K562 (cell line): ENCODE measurements around the gene FRMPD4. TPM values are rescaled to one million over a fixed set of nuclear protein-coding genes. Genes with fewer than 3 reads are reported as not detected.
"Not testable (repeated sequence)": the region's sequence is repeated elsewhere in the genome, so short reads cannot be mapped to it uniquely, and the experiment has no call there.

ENCODE experiments used
- ATAC-seq: fragments of 200-7000 bp; cut with Tn5 transposase; 3 replicates; pipeline ENCODE4 v1.9.1; 2020; ENCODE audit warnings: moderate library complexity
- BruUV-seq: library from RNA; stranded (reverse); fragments of 400-500 nt; replicated peaks from 2 replicates; lab custom pipeline; 2021; lab: Mats Ljungman, UMichigan
- CTCF ChIA-PET: fragments of 300-600 bp; formaldehyde crosslinking; extraction: SDS; loops from one replicate; lab custom pipeline; 2021; ENCODE audit warnings: low intra/inter-chr PET ratio; lab: Yijun Ruan, JAX
- POLR2A ChIA-PET: fragments of 300-600, 350-650 bp; sonication (Branson Sonifier 250); formaldehyde crosslinking; extraction: SDS; loops from one replicate; lab custom pipeline; 2021; ENCODE audit warnings: antibody characterized with exemption, inconsistent platforms; lab: Yijun Ruan, JAX
- DNase-seq, 4 experiments: peaks; one replicate each; pipeline versions ENCODE4 v3.0.0 to v3.0.0-alpha.2; 2011 to 2018; ENCODE audit warnings: low spot score in 3 of 4, mixed read lengths in 3 of 4; ENCODE audit errors: extremely low read depth in 1 of 4
- FAIRE-seq: peaks from 2 replicates; lab custom pipeline; 2011; peaks lifted over from hg19 to GRCh38; lab: Jason Lieb, UNC
- H2AFZ ChIP-seq: 2 replicates; pipeline ENCODE4 v1.6.0; 2011; ENCODE audit warnings: low read depth, low read length, control low read depth, inconsistent platforms
- H3K27ac ChIP-seq: fragments of 200-600 bp; 3 replicates; pipeline ENCODE4 v1.8.0; 2011; ENCODE audit warnings: low read depth, mild to moderate bottlenecking, control low read depth, inconsistent platforms, low read length, moderate library complexity, mixed read lengths; ENCODE audit errors: extremely low read depth
- H3K27me3 ChIP-seq, 2 experiments: fragments of 300-600 bp in 1 of 2; 2 replicates in 1 of 2; 3 replicates in 1 of 2; pipeline versions ENCODE4 v1.6.0 to v1.8.0; 2011; ENCODE audit warnings: inconsistent platforms in 2 of 2, low read length in 2 of 2, mild to moderate bottlenecking in 1 of 2, mixed read lengths in 1 of 2, moderate library complexity in 1 of 2; ENCODE audit not compliant: control insufficient read depth in 2 of 2, insufficient read depth in 2 of 2
- H3K36me3 ChIP-seq: fragments of 300-600 bp; 3 replicates; pipeline ENCODE4 v1.8.0; 2011; ENCODE audit warnings: mild to moderate bottlenecking, low read length, inconsistent platforms; ENCODE audit not compliant: control insufficient read depth, insufficient read depth
- H3K4me1 ChIP-seq, 2 experiments: fragments of 200-600 bp in 1 of 2; replicated peaks in 1 of 2; 2 replicates in 1 of 2; 3 replicates in 1 of 2; pipeline versions ENCODE4 v1.5.1 to v1.8.0; 2011; ENCODE audit warnings: inconsistent platforms in 2 of 2, low read length in 2 of 2, mild to moderate bottlenecking in 1 of 2, mixed read lengths in 1 of 2, moderate library complexity in 1 of 2; ENCODE audit not compliant: control insufficient read depth in 2 of 2, insufficient read depth in 2 of 2
- H3K4me2 ChIP-seq: 2 replicates; pipeline ENCODE4 v1.6.1; 2011; ENCODE audit warnings: low read length, control low read depth, inconsistent platforms, mixed read lengths; ENCODE audit not compliant: insufficient read depth
- H3K4me3 ChIP-seq: fragments of 200-600 bp; sonication (generic), shearing (Covaris generic); 2 replicates; pipeline ENCODE4 v1.5.1; 2016; ENCODE audit warnings: control low read depth, inconsistent platforms
- H3K79me2 ChIP-seq: fragments of 200-600 bp; 3 replicates; pipeline ENCODE4 v1.8.0; 2011; ENCODE audit warnings: low read length, inconsistent platforms; ENCODE audit not compliant: control insufficient read depth, insufficient read depth
- H3K9ac ChIP-seq, 2 experiments: 2 replicates each; pipeline versions ENCODE4 v1.6.0 to v1.6.1; 2011; ENCODE audit warnings: low read depth in 2 of 2, low read length in 2 of 2, control low read depth in 1 of 2, inconsistent platforms in 1 of 2, mild to moderate bottlenecking in 1 of 2, mixed read lengths in 1 of 2; ENCODE audit not compliant: insufficient read depth in 1 of 2
- H3K9me1 ChIP-seq: one replicate; pipeline ENCODE4 v1.6.0; 2011; ENCODE audit warnings: inconsistent platforms, mild to moderate bottlenecking, low read length, moderate library complexity; ENCODE audit not compliant: control insufficient read depth, insufficient read depth
- H3K9me3 ChIP-seq: replicated peaks from 2 replicates; pipeline ENCODE4 v1.5.1; 2011; ENCODE audit warnings: low read depth, low read length, inconsistent platforms; ENCODE audit not compliant: control insufficient read depth, insufficient read depth
- H4K20me1 ChIP-seq: replicated peaks from 2 replicates; pipeline ENCODE4 v1.6.1; 2011; ENCODE audit warnings: low read length, inconsistent platforms, mixed read lengths; ENCODE audit not compliant: control insufficient read depth, insufficient read depth
- BACH1 ChIP-seq: fragments of 200-800 bp; sonication (Bioruptor generic); IDR thresholded peaks from 2 replicates; pipeline ENCODE4 v1.6.1; 2016; ENCODE audit warnings: missing genetic modification characterization, missing compliant biosample characterization
- HOMEZ ChIP-seq: fragments of 250-450 bp; sonication (Bioruptor Pico); IDR thresholded peaks from 2 replicates; pipeline ENCODE4 v1.4.0; 2020; ENCODE audit warnings: mild to moderate bottlenecking, moderate library complexity
- MEIS2 ChIP-seq: fragments of 450-650 bp; IDR thresholded peaks from 2 replicates; pipeline ENCODE4 v1.6.1; 2014; ENCODE audit warnings: mild to moderate bottlenecking; ENCODE audit not compliant: partially characterized antibody
- PYGO2 ChIP-seq: fragments of 450-650 bp; IDR thresholded peaks from 2 replicates; pipeline ENCODE4 v1.6.1; 2016; ENCODE audit warnings: mild to moderate bottlenecking, missing genetic modification characterization, moderate library complexity, missing compliant biosample characterization
- RFX7 ChIP-seq: fragments of 250-450 bp; sonication (Bioruptor Pico); IDR thresholded peaks from 2 replicates; pipeline ENCODE4 v1.5.1; 2021; ENCODE audit warnings: mild to moderate bottlenecking
- SFPQ ChIP-seq: fragments of 200-400 bp; formaldehyde crosslinking; IDR thresholded peaks from 2 replicates; pipeline ENCODE4 v1.6.1; 2017; ENCODE audit warnings: mild to moderate bottlenecking, low read depth, low read length, moderate library complexity
- SRSF9 ChIP-seq: fragments of 200-400 bp; formaldehyde crosslinking; IDR thresholded peaks from 2 replicates; pipeline ENCODE4 v1.6.1; 2017; ENCODE audit warnings: low read depth, low read length, borderline replicate concordance
- ZFP30 ChIP-seq: fragments of 250-450 bp; sonication (Bioruptor Pico); IDR thresholded peaks from 2 replicates; pipeline ENCODE4 v1.8.0; 2022; ENCODE audit warnings: moderate library complexity, mild to moderate bottlenecking, inconsistent platforms, borderline replicate concordance
- ZKSCAN1 ChIP-seq: fragments of 150-350 bp; IDR thresholded peaks from 2 replicates; pipeline ENCODE4 v1.6.1; 2016; ENCODE audit warnings: low read depth, low read length
- ZNF436 ChIP-seq: fragments of 250-450, 450-650 bp; sonication (Bioruptor Pico); formaldehyde crosslinking; IDR thresholded peaks from 2 replicates; pipeline ENCODE4 v1.7.0; 2020; ENCODE audit warnings: mild to moderate bottlenecking
- WGBS: fragments of 100-300 bp; shearing (Covaris generic); methylation state at CpG from one replicate; pipeline ENCODE4 v1.1.6; 2016; ENCODE audit warnings: low coverage, mixed read lengths; ENCODE audit not compliant: insufficient coverage; ENCODE audit errors: missing lambda C conversion rate; 5-methylcytosine and 5-hydroxymethylcytosine counted together
- in situ Hi-C: fragments of 300-500 bp; cut with MboI; formaldehyde crosslinking; loops from 4 replicates; pipeline ENCODE4 v1.15.0; 2018; ENCODE audit warnings: inconsistent platforms, mixed read lengths
- intact Hi-C: fragments of 100-400 bp; cut with micrococcal nuclease; formaldehyde crosslinking; loops from 2 replicates; pipeline ENCODE4 v1.14.2; 2022
- polyA plus RNA-seq, 8 experiments: library from polyadenylated mRNA; depleted of rRNA in 4 of 8; stranded (reverse) in 5 of 8; unstranded in 3 of 8; fragments of >200 nt; fragmentation: Nextera tagmentation in 2 of 8; fragmentation: Illumina TruSeq in 1 of 8; extraction: Ambion mirVana in 2 of 8; extraction: Trizol in 1 of 8; gene quantifications; 2 replicates each; pipeline versions ENCODE4 v1.2.1 to v1.2.3, GENCODE V29; 2011 to 2014; ENCODE audit warnings: inconsistent platforms in 1 of 8, missing spikeins in 1 of 8
- total RNA-seq, 7 experiments: library from RNA; depleted of rRNA in 6 of 7; stranded (reverse); fragments of >200 nt in 6 of 7; fragmentation: Illumina TruSeq in 2 of 7; extraction: Trizol in 2 of 7; gene quantifications; 2 replicates each; pipeline versions ENCODE4 v1.2.1 to v1.2.3, GENCODE V29; 2011 to 2021; ENCODE audit warnings: low replicate concordance in 1 of 7

FRMPD4 gene
- total and polyA plus RNA-seq, 9 of the 15 experiments (the other 6 are each of a cell fraction or from before 2014, with no cell fraction given), result not detected

- Histone ChIP-seq H3K27me3 (no peaks in the 10 kb centered on the region), H3K27ac (no peak overlapping the region), H4K20me1 (no peaks in the 10 kb centered on the region), H3K9me3 (no peaks in the 10 kb centered on the region), H3K9ac (no peak overlapping the region), H2AFZ (no peak overlapping the region), H3K36me3 (no peaks in the 10 kb centered on the region), H3K4me2 (no peak overlapping the region), H3K4me1 (no peaks in the 10 kb centered on the region), H3K4me3 (no peak overlapping the region), H3K79me2 (no peaks in the 10 kb centered on the region), H3K9me1 (no peaks in the 10 kb centered on the region)
- POLR2A ChIA-PET, result no interaction called here
- intact Hi-C loops (no loop called here), in situ Hi-C loops (no loop called here)
- FAIRE-seq (no peak), DNase-seq (no peak), ATAC-seq (no peak)
- no TSS peak for BruUV-seq
- WGBS, result 7% methylated on average over 2 of the region's 2 CpGs
- CTCF ChIA-PET, result no interaction called here
- TF ChIP-seq PYGO2 (tag), result no peak
- no peak for TF ChIP-seq SFPQ
- TF ChIP-seq SRSF9, result no peak
- no peak for TF ChIP-seq BACH1 (tag)
- TF ChIP-seq HOMEZ (CRISPR knock-in tag), result no peak
- no peak for TF ChIP-seq RFX7 (CRISPR knock-in tag)
- TF ChIP-seq ZKSCAN1, result no peak
- no peak for TF ChIP-seq ZFP30 (CRISPR knock-in tag)
- no peak for TF ChIP-seq ZNF436 (CRISPR knock-in tag)
- TF ChIP-seq MEIS2, result no peak
Observed at GRCh38 chrX:12162420-12162819, 24.1 kb downstream of the FRMPD4 start.

- H3K27ac ChIP-seq, H3K36me3 ChIP-seq, H2AFZ ChIP-seq, intact Hi-C loops, H3K9me1 ChIP-seq, H3K27me3 ChIP-seq, BruUV-seq, H3K79me2 ChIP-seq, POLR2A ChIA-PET, in situ Hi-C loops, DNase-seq, H3K9ac ChIP-seq, H3K4me2 ChIP-seq, H3K4me1 ChIP-seq, FAIRE-seq, CTCF ChIA-PET, ATAC-seq, H4K20me1 ChIP-seq, H3K4me3 ChIP-seq, H3K9me3 ChIP-seq: not testable (repeated sequence)
- 6% methylated on average over 2 of the region's 3 CpGs for WGBS
Observed at GRCh38 chrX:12164180-12164579, 25.9 kb downstream of the FRMPD4 start.
